Measurements from ENCODE around the gene BECN2.

DNA sequence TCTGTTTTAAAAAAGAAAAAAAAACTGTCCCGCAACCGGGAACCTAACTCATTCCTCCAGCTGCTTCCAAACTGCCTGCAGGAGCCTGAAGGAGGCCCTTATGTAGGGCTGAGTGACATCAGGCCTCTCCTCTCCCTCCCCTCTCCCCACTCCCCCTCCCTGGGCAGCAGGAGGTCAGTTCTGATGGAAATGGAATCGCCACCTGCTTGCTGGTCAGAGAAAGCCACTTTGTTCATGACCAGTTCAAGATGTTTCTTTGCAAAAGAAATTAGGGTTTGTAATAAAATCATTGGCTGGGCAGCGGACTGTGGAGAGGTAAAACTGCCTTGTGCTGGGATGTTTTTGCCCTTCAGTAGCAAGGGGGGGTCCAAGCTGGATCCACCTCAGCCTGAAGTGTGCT is 41.5 kb downstream of the BECN2 start, which contains the start of gene MAP1LC3C:
- TF ChIP-seq, protein P1, sequence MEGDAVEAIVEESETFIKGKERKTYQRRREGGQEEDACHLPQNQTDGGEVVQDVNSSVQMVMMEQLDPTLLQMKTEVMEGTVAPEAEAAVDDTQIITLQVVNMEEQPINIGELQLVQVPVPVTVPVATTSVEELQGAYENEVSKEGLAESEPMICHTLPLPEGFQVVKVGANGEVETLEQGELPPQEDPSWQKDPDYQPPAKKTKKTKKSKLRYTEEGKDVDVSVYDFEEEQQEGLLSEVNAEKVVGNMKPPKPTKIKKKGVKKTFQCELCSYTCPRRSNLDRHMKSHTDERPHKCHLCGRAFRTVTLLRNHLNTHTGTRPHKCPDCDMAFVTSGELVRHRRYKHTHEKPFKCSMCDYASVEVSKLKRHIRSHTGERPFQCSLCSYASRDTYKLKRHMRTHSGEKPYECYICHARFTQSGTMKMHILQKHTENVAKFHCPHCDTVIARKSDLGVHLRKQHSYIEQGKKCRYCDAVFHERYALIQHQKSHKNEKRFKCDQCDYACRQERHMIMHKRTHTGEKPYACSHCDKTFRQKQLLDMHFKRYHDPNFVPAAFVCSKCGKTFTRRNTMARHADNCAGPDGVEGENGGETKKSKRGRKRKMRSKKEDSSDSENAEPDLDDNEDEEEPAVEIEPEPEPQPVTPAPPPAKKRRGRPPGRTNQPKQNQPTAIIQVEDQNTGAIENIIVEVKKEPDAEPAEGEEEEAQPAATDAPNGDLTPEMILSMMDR (IDR thresholded peaks at IDR 0.05; ENCODE audit: poor library complexity) = no peak
- no peak for TF ChIP-seq EZH2 (IDR thresholded peaks at IDR 0.05; ENCODE audit: borderline replicate concordance)
